DOHH2 (cell line): ENCODE results near the gene MMP23B.

Experiments used
- H3F3A ChIP-seq: fragments of 200-600 bp; sonication (generic), shearing (Covaris generic); 2 replicates; pipeline ENCODE4 v1.6.0; 2016; ENCODE audit warnings: antibody characterized with exemption, mild to moderate bottlenecking; ENCODE audit not compliant: control insufficient read depth, insufficient read depth
- H3K27ac ChIP-seq: fragments of 200-600 bp; sonication (generic); 2 replicates; pipeline ENCODE4 v1.5.1; 2014; ENCODE audit warnings: low read depth, mild to moderate bottlenecking, low read length, moderate library complexity
- H3K27me3 ChIP-seq: fragments of 200-600 bp; sonication (generic); 2 replicates; pipeline ENCODE4 v1.6.1; 2014; ENCODE audit warnings: mild to moderate bottlenecking, low read length, mixed read lengths; ENCODE audit not compliant: control insufficient read depth
- H3K36me3 ChIP-seq: fragments of 200-600 bp; sonication (generic); 2 replicates; pipeline ENCODE4 v1.6.1; 2014; ENCODE audit warnings: mild to moderate bottlenecking, low read length, moderate library complexity, mixed read lengths; ENCODE audit not compliant: control insufficient read depth
- H3K4me1 ChIP-seq: fragments of 200-600 bp; sonication (generic); 2 replicates; pipeline ENCODE4 v1.6.1; 2014; ENCODE audit warnings: mild to moderate bottlenecking, low read length, mixed read lengths; ENCODE audit not compliant: control insufficient read depth
- H3K4me2 ChIP-seq: fragments of 200-600 bp; sonication (generic); 2 replicates; pipeline ENCODE4 v1.6.0; 2014; ENCODE audit warnings: mild to moderate bottlenecking, low read length, moderate library complexity
- H3K4me3 ChIP-seq: fragments of 200-600 bp; sonication (generic); 2 replicates; pipeline ENCODE4 v1.5.1; 2014; ENCODE audit warnings: mild to moderate bottlenecking, low read length, mixed read lengths
- H3K79me2 ChIP-seq: fragments of 200-600 bp; sonication (generic); 2 replicates; pipeline ENCODE4 v1.6.1; 2014; ENCODE audit warnings: mild to moderate bottlenecking, low read length, mixed read lengths; ENCODE audit not compliant: control insufficient read depth
- H3K9me2 ChIP-seq: fragments of 200-600 bp; sonication (generic); replicated peaks from 2 replicates; pipeline ENCODE4 v1.6.1; 2014; ENCODE audit warnings: mild to moderate bottlenecking, low read length, mixed read lengths; ENCODE audit not compliant: control insufficient read depth
- H3K9me3 ChIP-seq: fragments of 200-600 bp; sonication (generic); 2 replicates; pipeline ENCODE4 v1.6.1; 2014; ENCODE audit warnings: antibody characterized with exemption, low read length, mixed read lengths; ENCODE audit not compliant: control insufficient read depth, insufficient read depth
- H4K20me1 ChIP-seq: fragments of 200-600 bp; sonication (generic); 2 replicates; pipeline ENCODE4 v1.6.0; 2014; ENCODE audit warnings: low read depth, mild to moderate bottlenecking, antibody characterized with exemption, low read length, moderate library complexity; ENCODE audit not compliant: control insufficient read depth, insufficient read depth
- EZH2phosphoT487 ChIP-seq: fragments of 200-600 bp; sonication (generic); IDR thresholded peaks from 2 replicates; pipeline ENCODE4 v1.6.1; 2017; ENCODE audit warnings: borderline replicate concordance, mild to moderate bottlenecking, antibody characterized with exemption, low read length, moderate library complexity, mixed read lengths
- TF ChIP-seq, protein P1 (sequence below): fragments of 200-600 bp; sonication (generic); IDR thresholded peaks from one replicate; pipeline ENCODE4 v1.5.1; 2014; ENCODE audit warnings: antibody characterized with exemption, mild to moderate bottlenecking, low read depth, low read length; ENCODE audit not compliant: poor library complexity, severe bottlenecking

Gene MMP23B

DNA sequence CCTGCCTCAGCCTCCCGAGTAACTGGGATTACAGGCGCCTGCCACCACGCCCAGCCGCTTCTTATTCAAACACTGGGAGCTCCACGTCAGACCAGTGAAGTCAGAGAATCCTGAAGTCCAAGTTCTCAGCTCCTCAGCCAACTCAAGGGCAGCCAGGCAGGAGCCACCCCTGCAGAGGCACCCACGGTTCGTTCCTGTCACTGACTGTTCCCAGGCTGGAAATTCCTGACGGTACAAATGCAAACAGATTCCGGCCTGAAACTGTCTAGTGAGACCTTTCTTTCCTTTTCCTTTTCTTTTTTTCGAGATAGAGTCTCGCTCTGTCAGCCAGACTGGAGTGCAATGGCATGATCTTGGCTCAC lies 48.9 kb downstream of the MMP23B start:
- H3K4me1 ChIP-seq = peaks cover 24% of the 10 kb centered on the region
- no peaks in the 10 kb centered on the region for H3K9me3 ChIP-seq
- H3F3A ChIP-seq = no peaks in the 10 kb centered on the region; the same call in 1 of the 2 replicates
- H3K27me3 ChIP-seq = no peaks in the 10 kb centered on the region
- no peak overlapping the region for H3K4me3 ChIP-seq
- H3K4me2 ChIP-seq = no peak overlapping the region
- no peaks in the 10 kb centered on the region for H4K20me1 ChIP-seq
- no peak for TF ChIP-seq EZH2phosphoT487
- TF ChIP-seq, protein P1, sequence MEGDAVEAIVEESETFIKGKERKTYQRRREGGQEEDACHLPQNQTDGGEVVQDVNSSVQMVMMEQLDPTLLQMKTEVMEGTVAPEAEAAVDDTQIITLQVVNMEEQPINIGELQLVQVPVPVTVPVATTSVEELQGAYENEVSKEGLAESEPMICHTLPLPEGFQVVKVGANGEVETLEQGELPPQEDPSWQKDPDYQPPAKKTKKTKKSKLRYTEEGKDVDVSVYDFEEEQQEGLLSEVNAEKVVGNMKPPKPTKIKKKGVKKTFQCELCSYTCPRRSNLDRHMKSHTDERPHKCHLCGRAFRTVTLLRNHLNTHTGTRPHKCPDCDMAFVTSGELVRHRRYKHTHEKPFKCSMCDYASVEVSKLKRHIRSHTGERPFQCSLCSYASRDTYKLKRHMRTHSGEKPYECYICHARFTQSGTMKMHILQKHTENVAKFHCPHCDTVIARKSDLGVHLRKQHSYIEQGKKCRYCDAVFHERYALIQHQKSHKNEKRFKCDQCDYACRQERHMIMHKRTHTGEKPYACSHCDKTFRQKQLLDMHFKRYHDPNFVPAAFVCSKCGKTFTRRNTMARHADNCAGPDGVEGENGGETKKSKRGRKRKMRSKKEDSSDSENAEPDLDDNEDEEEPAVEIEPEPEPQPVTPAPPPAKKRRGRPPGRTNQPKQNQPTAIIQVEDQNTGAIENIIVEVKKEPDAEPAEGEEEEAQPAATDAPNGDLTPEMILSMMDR = no peak
- H3K79me2 ChIP-seq = peaks cover 34% of the 10 kb centered on the region
- H3K36me3 ChIP-seq = no peaks in the 10 kb centered on the region
- no peak overlapping the region for H3K27ac ChIP-seq
- no peaks in the 10 kb centered on the region for H3K9me2 ChIP-seq

DNA sequence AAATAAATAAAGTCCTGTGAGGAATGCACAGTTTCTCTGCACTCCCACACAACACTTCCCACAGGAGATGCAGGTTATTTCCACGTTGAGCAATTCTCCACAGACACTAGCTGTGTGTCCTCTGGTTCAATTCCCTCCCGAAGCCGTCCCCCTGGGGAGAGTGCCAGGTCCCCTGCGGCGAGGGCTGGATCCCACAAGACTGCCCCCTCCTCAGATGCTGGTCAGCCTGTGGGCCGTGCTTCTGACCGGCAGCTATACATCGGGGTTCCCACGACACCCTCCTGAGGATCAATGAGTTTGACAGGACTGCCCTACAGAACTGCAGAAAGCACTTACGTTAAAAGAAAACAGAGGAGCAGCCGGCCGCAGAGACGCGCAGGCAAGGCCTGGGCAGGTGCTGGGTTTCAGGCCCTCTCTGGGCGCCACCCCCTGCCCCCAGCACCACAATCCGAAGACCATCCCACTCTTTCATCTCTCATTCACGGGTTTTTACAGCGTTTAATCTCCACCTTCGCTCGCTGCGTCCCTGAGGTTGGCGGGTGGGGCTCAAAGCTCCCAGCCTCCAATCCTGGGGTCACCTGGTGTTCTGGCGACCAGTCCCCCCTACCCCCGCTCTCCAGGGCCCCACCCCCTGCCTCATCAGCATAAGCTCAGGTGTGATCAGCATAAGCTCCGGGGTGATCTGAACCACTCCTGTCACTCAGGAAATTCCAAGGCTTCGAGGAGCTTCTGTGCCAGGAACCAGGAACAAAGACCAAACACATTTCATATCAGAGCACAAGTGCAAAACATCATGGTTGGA lies 51.3 kb downstream of the MMP23B start:
- Histone ChIP-seq H3K36me3 (no peaks in the 10 kb centered on the region), H3K4me3 (no peak overlapping the region), H3K4me1 (peaks cover 11% of the 10 kb centered on the region), H4K20me1 (no peaks in the 10 kb centered on the region), H3K27ac (no peak overlapping the region), H3K9me3 (no peaks in the 10 kb centered on the region), H3K4me2 (no peak overlapping the region), H3K27me3 (no peaks in the 10 kb centered on the region), H3K79me2 (peaks cover 43% of the 10 kb centered on the region), H3K9me2 (no peaks in the 10 kb centered on the region), H3F3A (no peaks in the 10 kb centered on the region)
- TF ChIP-seq EZH2phosphoT487 = no peak
- TF ChIP-seq, protein P1 = no peak
